Stomach (tissue), 9 donors: Measurements from ENCODE around the gene BTBD19. TPM values are rescaled to one million over a fixed set of nuclear protein-coding genes. Genes with fewer than 3 reads are reported as not detected.

Experiments used
- DNase-seq, 2 donors: peaks; one replicate each; pipeline versions ENCODE4 v3.0.0 to v3.0.0-alpha.2; 2013 to 2019
- H3K27ac ChIP-seq, 5 donors: fragments of 200-600 bp in 4 of 5; sonication (generic) in 4 of 5; one replicate each; pipeline ENCODE4 v1.5.1; 2013 to 2019; ENCODE audit warnings: mild to moderate bottlenecking in 1 of 5, moderate library complexity in 1 of 5
- H3K27me3 ChIP-seq, 3 donors: fragments of 200-600 bp; sonication (generic); one replicate each; pipeline ENCODE4 v1.5.1; 2017 to 2019; ENCODE audit warnings: mixed run types in 1 of 3
- H3K36me3 ChIP-seq, 4 donors: fragments of 200-600 bp; sonication (generic); 1 replicate in 3 of 4; 2 replicates in 1 of 4; pipeline ENCODE4 v1.5.1; 2016 to 2019
- H3K4me1 ChIP-seq, 4 donors: fragments of 200-600 bp; sonication (generic); one replicate each; pipeline ENCODE4 v1.5.1; 2016 to 2019
- H3K4me3 ChIP-seq, 4 donors: fragments of 200-600 bp; sonication (generic) in 3 of 4; one replicate each; pipeline ENCODE4 v1.5.1; 2016 to 2019; ENCODE audit warnings: mild to moderate bottlenecking in 1 of 4
- H3K9me3 ChIP-seq, 4 donors: fragments of 200-600 bp; sonication (generic); one replicate each; pipeline ENCODE4 v1.5.1; 2016 to 2019
- EP300 ChIP-seq: sonication (generic); formaldehyde crosslinking; IDR thresholded peaks from one replicate; pipeline ENCODE4 v1.6.1; 2017; ENCODE audit warnings: antibody characterized with exemption
- POLR2A ChIP-seq, 4 donors: fragments of 450-650 bp; IDR thresholded peaks; one replicate each; pipeline ENCODE4 v1.6.1; 2016; ENCODE audit warnings: antibody characterized with exemption in 4 of 4, control low read depth in 2 of 4, mild to moderate bottlenecking in 1 of 4, moderate library complexity in 1 of 4
- POLR2AphosphoS5 ChIP-seq, 3 donors: sonication (generic); formaldehyde crosslinking; IDR thresholded peaks; one replicate each; pipeline ENCODE4 v1.6.1; 2016; ENCODE audit warnings: antibody characterized with exemption in 3 of 3
- WGBS, 5 donors: extraction: QIAGEN DNeasy Blood & Tissue Kit in 3 of 5; methylation state at CpG; one replicate each; pipeline versions ENCODE4 v1.1.5 to v1.1.7; 2013 to 2018; 5-methylcytosine and 5-hydroxymethylcytosine counted together
- intact Hi-C: fragments of 100-400 bp; cut with DNase I; formaldehyde crosslinking; loops from one replicate; pipeline ENCODE4 v1.15.1; 2023; ENCODE audit warnings: low total_unique reads
- polyA plus RNA-seq, 3 donors: library from polyadenylated mRNA; stranded (reverse); fragments of 200-250 nt; gene quantifications; one replicate each; pipeline ENCODE4 v1.2.3, GENCODE V29; 2013
- small RNA-seq, 4 donors: library from RNA; depleted of rRNA; stranded (forward); fragments of <200 nt; gene quantifications; one replicate each; pipeline ENCODE3, GENCODE V24; 2016
- total RNA-seq, 5 donors: library from RNA; depleted of rRNA; stranded (reverse); fragments of >200 nt; gene quantifications; one replicate each; pipeline versions ENCODE4 v1.1.0 to v1.2.3, GENCODE V29; 2014 to 2016
- TF ChIP-seq, protein P1 (sequence below), 7 experiments: fragments of 450-650 bp in 4 of 7; fragments of 200-600 bp in 3 of 7; sonication (generic) in 3 of 7; IDR thresholded peaks; one replicate each; pipeline ENCODE4 v1.5.1; 2016 to 2019; ENCODE audit warnings: antibody characterized with exemption in 7 of 7, control low read depth in 2 of 7, mild to moderate bottlenecking in 1 of 7
- donor health status: healthy with polysubstance abuse.
- donor health status: Bipolar disorder and iron deficiency.
- donor health status: healthy.

BTBD19 gene
- total and polyA plus RNA-seq, 8 donors, result 0.89 to 4.1 (median 2.9) TPM; not detected in 2

DNA sequence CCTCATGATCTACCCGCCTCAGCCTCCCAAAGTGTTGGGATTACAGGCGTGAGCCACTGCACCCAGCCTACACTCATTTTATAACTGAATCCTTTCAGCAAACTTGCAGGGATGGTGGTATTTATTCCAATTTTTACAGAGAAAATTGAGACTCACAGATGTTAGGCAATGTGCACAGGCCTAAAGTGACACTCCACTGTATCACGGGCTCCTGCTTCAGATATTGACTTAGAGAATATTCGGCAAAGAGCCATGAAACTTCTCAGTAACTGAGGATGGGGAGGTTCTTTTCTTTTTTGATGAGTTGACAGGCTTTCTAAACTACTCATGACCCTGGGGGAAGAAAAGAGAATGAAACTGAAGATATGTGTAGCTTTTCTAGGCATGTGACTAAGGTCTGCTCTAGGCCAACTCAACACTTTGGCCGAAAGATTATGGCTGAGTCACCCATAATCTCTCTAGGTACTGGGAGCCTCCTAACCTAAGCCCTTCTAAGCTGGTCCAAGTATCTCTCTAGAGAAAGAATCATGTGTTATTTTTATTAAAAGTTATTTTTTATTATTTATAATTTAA lies 54.6 kb downstream of the BTBD19 start:
- 91 to 96% (median 93%) methylated on average over 5 of the region's 5 CpGs for WGBS, 5 donors
- Histone ChIP-seq H3K4me1 (no peaks in the 10 kb centered on the region), H3K27ac (no peak overlapping the region), H3K9me3 (no peaks in the 10 kb centered on the region), H3K36me3 (peaks cover 0 to 45% (median 31%) of the 10 kb centered on the region in 4 donors), H3K4me3 (no peak overlapping the region), H3K27me3 (no peaks in the 10 kb centered on the region)
- intact Hi-C loops, result no loop called here
- no peak for DNase-seq
- TF ChIP-seq POLR2AphosphoS5 (IDR thresholded peaks at IDR 0.05) (no peak), EP300 (no peak), POLR2A (IDR thresholded peaks at IDR 0.05) (no peak)
- TF ChIP-seq, protein P1, sequence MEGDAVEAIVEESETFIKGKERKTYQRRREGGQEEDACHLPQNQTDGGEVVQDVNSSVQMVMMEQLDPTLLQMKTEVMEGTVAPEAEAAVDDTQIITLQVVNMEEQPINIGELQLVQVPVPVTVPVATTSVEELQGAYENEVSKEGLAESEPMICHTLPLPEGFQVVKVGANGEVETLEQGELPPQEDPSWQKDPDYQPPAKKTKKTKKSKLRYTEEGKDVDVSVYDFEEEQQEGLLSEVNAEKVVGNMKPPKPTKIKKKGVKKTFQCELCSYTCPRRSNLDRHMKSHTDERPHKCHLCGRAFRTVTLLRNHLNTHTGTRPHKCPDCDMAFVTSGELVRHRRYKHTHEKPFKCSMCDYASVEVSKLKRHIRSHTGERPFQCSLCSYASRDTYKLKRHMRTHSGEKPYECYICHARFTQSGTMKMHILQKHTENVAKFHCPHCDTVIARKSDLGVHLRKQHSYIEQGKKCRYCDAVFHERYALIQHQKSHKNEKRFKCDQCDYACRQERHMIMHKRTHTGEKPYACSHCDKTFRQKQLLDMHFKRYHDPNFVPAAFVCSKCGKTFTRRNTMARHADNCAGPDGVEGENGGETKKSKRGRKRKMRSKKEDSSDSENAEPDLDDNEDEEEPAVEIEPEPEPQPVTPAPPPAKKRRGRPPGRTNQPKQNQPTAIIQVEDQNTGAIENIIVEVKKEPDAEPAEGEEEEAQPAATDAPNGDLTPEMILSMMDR (IDR thresholded peaks at IDR 0.05), result no peak

Small RNA genes lying within 50 kb of the gene (small RNA-seq; reads per million reads assigned to genes)
- gene AL136380.1, result 0 reads per million in 4 donors
- 588 to 917 (median 750) reads per million in 4 donors for gene SNORD38A
- gene SNORD38B, result 0 reads per million in 4 donors
- gene SNORD46, result 669 to 1,732 (median 1,441) reads per million in 4 donors
- gene SNORD55, result 0 reads per million in 4 donors

Other genes starting within 250 kb of the BTBD19 start
- 10 to 100 TPM in 1 of 5 donors, 1 to 10 TPM in 4; 2.4 to 22.8 (median 4.9) TPM for gene TMEM53, start 134.0 kb upstream of the BTBD19 start, total RNA-seq
- gene TMEM53, start 134.0 kb upstream of the BTBD19 start, polyA plus RNA-seq, result 1 to 10 TPM; 6.9 to 9.4 (median 7.3) TPM
- gene ARMH1, start 133.8 kb upstream of the BTBD19 start, total RNA-seq, result 1 to 10 TPM in 2 of 5 donors, not detected in 3; 3.3 to 3.7 TPM
- 1 to 10 TPM; 4.4 to 8.6 (median 5.7) TPM for gene ARMH1, start 133.8 kb upstream of the BTBD19 start, polyA plus RNA-seq
- gene RNU5D-1, start 77.4 kb upstream of the BTBD19 start, total RNA-seq, result not detected
- not detected for gene RNU5D-1, start 77.4 kb upstream of the BTBD19 start, polyA plus RNA-seq
- gene KIF2C, start 68.7 kb upstream of the BTBD19 start, total RNA-seq, result 10 to 100 TPM in 3 of 5 donors, 1 to 10 TPM in 2; 2.3 to 34.8 (median 10.4) TPM
- gene KIF2C, start 68.7 kb upstream of the BTBD19 start, polyA plus RNA-seq, result 1 to 10 TPM; 1.4 to 6.5 (median 1.9) TPM
- gene RPS8, start 33.0 kb upstream of the BTBD19 start, total RNA-seq, result 1,000 to 10,000 TPM in 4 of 5 donors, 100 to 1,000 TPM in 1; 322 to 2,657 (median 1,647) TPM
- 1,000 to 10,000 TPM; 2,591 to 3,429 (median 3,008) TPM for gene RPS8, start 33.0 kb upstream of the BTBD19 start, polyA plus RNA-seq
- 10 to 100 TPM in 1 of 5 donors, under 1 TPM in 1, not detected in 3; 0.87 to 60.0 TPM for gene BEST4, start 20.4 kb upstream of the BTBD19 start, total RNA-seq
- gene BEST4, start 20.4 kb upstream of the BTBD19 start, polyA plus RNA-seq, result under 1 TPM in 1 of 3 donors, not detected in 2; 0.35 TPM
- 10 to 100 TPM in 4 of 5 donors, under 1 TPM in 1; 0.58 to 30.4 (median 24.3) TPM for gene PLK3, start 8.1 kb upstream of the BTBD19 start, total RNA-seq
- gene PLK3, start 8.1 kb upstream of the BTBD19 start, polyA plus RNA-seq, result 10 to 100 TPM in 2 of 3 donors, 1 to 10 TPM in 1; 9.5 to 21.2 (median 13.5) TPM
- 10 to 100 TPM in 1 of 5 donors, not detected in 4; 25.5 TPM for gene DYNLT4, start 1.2 kb upstream of the BTBD19 start, total RNA-seq
- 1 to 10 TPM in 1 of 3 donors, under 1 TPM in 2; 0.38 to 4.4 (median 0.50) TPM for gene DYNLT4, start 1.2 kb upstream of the BTBD19 start, polyA plus RNA-seq
- 1 to 10 TPM in 2 of 5 donors, under 1 TPM in 1, not detected in 2; under 0.01 to 2.3 (median 1.8) TPM for gene PTCH2, start 34.7 kb downstream of the BTBD19 start, total RNA-seq
- under 1 TPM; 0.19 to 0.50 (median 0.31) TPM for gene PTCH2, start 34.7 kb downstream of the BTBD19 start, polyA plus RNA-seq
- 100 to 1,000 TPM in 1 of 5 donors, 10 to 100 TPM in 1, 1 to 10 TPM in 2, under 1 TPM in 1; 0.58 to 294 (median 7.4) TPM for gene EIF2B3, start 178.1 kb downstream of the BTBD19 start, total RNA-seq
- 10 to 100 TPM; 13.4 to 13.9 (median 13.4) TPM for gene EIF2B3, start 178.1 kb downstream of the BTBD19 start, polyA plus RNA-seq
- 100 to 1,000 TPM in 1 of 5 donors, 10 to 100 TPM in 4; 15.6 to 104 (median 50.0) TPM for gene HECTD3, start 202.8 kb downstream of the BTBD19 start, total RNA-seq
- gene HECTD3, start 202.8 kb downstream of the BTBD19 start, polyA plus RNA-seq, result 10 to 100 TPM; 23.4 to 31.5 (median 26.1) TPM
- 100 to 1,000 TPM in 1 of 5 donors, 10 to 100 TPM in 4; 13.4 to 132 (median 41.6) TPM for gene UROD, start 203.7 kb downstream of the BTBD19 start, total RNA-seq
- gene UROD, start 203.7 kb downstream of the BTBD19 start, polyA plus RNA-seq, result 10 to 100 TPM; 67.0 to 78.4 (median 73.3) TPM